ENCODE measurements around the gene SLC44A1.

SLC44A1 gene

GRCh38 chr9:105244003-105244733 is at the start of gene SLC44A1:
SLC44A1 (plus strand) TSS chr9:105244651; CDS start chr9:105244869, 218 bp downstream.
- peak; percentile 80 for DNase-seq (ENCODE audit: low spot score)

GRCh38 chr9:105195259-105195658 is 49.2 kb upstream of the SLC44A1 start:
- DNase-seq (ENCODE audit: low spot score), result no peak

DNA sequence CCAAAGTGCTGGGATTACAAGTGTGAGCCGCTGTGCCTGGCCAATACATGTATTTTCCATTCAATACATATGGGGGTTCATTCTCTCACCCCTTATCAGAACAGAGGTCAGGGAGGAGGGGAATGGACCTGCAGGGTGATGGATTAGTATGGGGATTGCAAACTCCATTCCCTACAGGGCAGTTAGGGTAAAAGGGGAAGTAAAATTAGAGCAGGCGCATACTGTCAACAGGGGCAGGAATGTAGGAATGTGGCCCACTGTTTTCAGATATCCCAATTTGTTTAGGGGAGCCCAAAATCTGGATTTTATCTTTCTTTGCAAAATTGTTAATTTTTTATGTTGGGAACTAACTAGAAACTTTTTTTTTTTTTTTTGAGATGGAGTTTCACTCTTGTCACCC is 46.4 kb upstream of the SLC44A1 start:
- no peak for DNase-seq (ENCODE audit: low spot score)

GRCh38 chr9:105198865-105199264 is 45.6 kb upstream of the SLC44A1 start:
- DNase-seq (ENCODE audit: low spot score), result no peak

DNA sequence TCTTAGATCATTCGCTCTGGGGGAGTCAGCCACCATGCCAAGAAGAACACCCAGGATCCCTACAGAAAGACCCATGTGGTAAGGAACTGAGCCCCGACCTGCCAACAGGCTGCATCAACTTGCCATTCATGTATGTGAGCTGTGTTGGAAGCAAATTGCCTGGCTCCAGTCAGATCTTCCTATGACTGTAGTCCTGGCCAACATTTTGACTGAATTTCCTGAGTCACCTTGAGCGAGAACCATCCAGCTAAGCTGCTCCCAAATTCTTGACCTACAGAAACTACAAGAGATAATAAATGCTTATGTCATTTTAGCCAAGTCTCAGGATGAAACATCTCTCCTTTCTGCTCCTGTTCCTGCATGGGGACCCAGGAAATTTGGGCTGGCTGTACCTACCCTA is 40.0 kb upstream of the SLC44A1 start:
- no peak for DNase-seq (ENCODE audit: low spot score)

GRCh38 chr9:105205787-105206495 is 38.5 kb upstream of the SLC44A1 start:
- no peak for DNase-seq (ENCODE audit: low spot score)

DNA sequence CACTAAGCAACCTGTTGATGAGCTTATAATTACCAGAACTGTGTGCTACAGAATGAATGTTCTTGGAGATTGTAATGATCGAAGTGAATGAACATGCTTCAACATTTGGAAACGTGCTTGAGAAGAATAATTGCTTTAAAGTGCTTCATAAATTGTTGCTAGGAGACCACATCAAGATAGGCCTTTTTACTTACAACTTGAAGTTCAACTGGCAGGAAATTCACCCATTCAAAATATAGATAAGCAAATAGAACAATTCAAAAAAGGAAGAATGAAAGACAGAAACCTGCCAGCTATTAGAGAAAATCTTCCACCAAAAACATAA is 38.0 kb upstream of the SLC44A1 start:
- DNase-seq (ENCODE audit: low spot score), result no peak

DNA sequence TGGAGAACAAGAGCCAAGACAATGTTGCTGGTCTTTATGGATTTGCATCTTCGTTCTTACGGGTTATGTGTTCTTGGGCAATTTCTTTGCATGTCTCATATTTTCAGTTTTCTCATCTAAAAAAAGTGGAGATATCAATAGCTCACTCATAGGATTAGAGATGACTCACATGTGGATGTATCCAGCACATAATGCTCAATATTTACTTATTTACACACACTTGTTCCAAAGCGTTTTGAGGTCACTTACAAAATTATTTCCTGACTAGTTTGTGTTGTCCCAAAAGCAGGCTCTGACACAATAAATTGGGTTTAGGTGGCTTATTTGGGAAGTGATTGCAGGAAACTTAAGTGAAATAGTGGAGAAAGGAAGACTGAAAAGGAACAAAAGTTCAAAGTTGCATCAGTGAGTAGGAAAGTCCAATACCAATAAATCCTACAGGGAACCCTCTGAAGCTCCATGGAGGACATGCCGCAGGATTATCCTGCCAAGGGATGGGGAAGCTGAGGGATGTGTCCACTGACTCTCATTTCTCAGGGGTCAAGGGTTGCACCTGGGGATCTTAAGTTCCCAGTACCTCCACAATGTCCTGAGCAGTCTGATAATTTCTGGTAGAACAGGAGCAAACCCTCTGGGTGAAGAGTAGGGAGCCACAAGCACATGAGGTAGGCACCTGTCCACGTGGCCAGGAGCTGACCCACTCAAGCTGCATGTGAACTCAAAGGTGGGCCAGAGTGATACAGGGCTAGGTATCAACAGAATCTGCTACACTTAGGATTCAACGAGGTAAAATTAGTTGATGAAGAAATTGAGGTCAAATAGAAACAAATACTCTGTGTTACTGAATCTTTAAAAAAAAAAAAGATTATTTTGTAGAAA is 37.4 kb upstream of the SLC44A1 start:
- no peak for DNase-seq (ENCODE audit: low spot score)

GRCh38 chr9:105216440-105217178 is 27.8 kb upstream of the SLC44A1 start:
- no peak for DNase-seq (ENCODE audit: low spot score)

DNA sequence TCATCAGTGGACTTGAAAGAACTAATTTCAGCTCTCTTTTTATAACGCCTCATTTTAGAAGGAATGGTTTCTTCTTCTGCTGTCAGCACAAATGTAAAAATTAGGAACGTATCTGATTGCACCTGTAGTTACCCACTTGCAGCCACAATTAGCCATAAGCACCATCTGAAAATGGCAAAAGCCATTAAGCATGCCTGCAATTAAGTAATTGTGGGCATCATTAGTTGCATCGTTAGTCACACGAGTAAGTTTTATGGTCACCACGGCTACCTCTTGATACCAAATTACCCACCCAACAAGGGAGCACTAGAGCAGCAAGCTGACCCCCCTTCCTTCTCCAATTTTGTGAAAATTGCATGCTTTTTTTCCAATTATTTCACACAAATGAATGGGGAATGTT is 25.8 kb upstream of the SLC44A1 start:
- DNase-seq (ENCODE audit: low spot score), result no peak

GRCh38 chr9:105219291-105219805 is 25.1 kb upstream of the SLC44A1 start:
- no peak for DNase-seq (ENCODE audit: low spot score)

GRCh38 chr9:105220451-105220850 is 24.0 kb upstream of the SLC44A1 start:
- no peak for DNase-seq (ENCODE audit: low spot score)

GRCh38 chr9:105223544-105224140 is 20.8 kb upstream of the SLC44A1 start:
- DNase-seq (ENCODE audit: low spot score), result no peak

DNA sequence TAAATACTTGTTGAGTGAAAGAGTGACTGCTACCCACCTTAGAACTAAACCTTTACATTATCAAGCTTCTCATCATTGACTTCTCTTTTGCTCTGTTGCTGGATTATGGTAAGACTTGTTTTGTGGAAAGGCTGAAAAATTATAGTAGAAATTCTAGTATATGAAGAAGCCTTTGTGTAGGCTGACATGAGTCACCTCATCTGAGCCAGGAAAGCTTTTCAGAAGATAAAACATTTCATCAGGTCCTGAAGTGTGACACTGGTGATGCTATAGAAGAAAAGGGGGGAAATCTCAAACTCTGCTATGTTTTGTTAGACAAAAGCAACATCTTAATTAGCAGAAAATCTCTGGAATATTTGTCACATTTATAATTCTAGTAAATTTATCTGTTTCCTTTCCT is 18.4 kb upstream of the SLC44A1 start:
- DNase-seq (ENCODE audit: low spot score), result no peak

DNA sequence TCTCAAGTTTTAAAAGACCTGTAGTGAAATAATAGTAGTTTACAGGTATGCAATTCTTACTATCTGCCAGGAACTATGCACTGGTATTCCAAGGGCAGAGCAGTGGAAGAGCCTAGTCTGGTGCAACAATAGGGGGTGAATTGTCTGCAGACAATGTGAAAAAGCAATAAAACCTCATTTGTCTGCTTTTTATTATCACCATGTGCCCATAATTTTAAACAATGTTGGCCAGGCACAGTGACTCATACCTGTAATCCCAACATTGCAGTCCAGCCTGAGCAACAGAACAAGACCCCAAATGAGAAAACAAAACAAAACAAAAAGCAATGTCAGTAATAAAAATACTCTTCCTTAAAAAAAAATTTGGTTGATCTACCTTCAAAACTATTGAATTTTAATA is 12.2 kb upstream of the SLC44A1 start:
- DNase-seq (ENCODE audit: low spot score), result no peak

DNA sequence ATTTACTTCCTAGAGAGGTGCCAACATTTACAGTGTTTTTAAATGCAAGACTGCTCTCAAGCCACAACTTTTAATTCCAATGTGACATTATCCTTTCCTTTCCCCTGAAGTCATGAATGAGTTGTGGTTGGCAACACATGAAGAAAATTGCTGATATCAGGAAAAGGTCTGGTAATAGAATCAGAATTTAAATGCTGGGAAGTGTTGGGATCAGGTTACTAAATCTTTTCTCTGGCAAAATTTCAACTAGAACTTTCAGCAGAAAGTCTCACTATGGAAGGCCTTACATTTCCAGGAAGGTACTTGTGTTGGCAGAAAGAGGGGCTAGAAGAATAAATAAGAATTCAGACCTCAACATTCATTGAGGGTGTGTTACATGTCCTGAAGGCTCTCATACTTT is 10.6 kb upstream of the SLC44A1 start:
- no peak for DNase-seq (ENCODE audit: low spot score)

DNA sequence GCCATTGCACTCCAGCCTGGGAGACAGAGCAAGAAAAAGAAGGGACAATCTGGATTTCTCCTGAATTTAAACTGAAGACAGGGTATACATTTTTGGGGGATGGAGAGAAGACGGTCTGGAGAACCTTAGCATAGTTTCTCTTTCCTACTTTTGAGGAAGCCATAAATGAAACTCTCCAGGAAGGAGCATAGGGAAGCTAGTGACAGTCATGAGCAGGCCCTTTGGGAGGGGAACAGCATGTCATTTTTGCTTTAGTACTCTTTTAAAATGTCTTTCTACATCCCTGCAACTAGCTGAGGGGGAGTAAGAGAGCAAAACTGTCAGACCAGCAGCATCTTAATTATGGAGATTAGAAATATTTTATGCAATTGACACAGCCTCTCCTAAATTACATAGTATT is 8.2 kb upstream of the SLC44A1 start:
- no peak for DNase-seq (ENCODE audit: low spot score)

- no peak for DNase-seq (ENCODE audit: low spot score)
These were observed 7.2 kb upstream of the SLC44A1 start for GRCh38 chr9:105237246-105237645.

- DNase-seq (ENCODE audit: low spot score), result no peak
These were observed 6.1 kb upstream of the SLC44A1 start for GRCh38 chr9:105238302-105238701.

DNA sequence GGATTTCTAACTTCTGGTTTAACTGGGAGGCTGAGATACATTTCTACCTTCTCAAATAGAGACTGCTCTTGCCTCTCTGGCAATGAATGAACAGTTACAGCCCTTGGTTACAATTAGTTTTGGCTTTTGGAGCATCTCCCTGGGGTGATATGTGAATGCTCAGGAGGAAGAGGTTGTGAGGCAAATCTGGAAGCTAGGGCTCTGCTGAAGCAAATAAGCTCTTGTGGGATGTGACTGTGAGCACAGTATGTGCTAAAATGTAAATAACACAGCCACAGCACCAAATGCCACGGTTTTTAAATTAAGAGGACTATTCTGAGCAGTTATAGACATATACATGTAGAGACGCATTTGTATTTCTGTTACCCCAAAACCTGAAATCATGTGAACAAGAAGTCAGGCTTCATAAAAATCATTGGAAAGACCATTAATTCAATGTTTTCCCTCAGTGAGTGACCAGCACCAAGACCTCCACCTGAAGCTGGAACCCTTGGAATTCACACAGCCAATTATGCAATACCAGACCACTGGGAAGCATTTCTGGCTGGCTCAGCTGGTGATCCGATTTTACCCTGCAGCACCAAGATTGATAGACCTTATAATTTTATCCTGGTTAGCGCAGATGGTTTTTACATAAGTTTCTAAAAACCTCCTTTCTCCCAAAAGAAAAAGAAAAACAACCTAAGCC is 3.0 kb upstream of the SLC44A1 start:
- no peak for DNase-seq (ENCODE audit: low spot score)

GRCh38 chr9:105242062-105242461 is 2.4 kb upstream of the SLC44A1 start:
- DNase-seq (ENCODE audit: low spot score), result no peak
